Posterior vena cava (tissue), 2 donors: ENCODE results near the gene ITPKC. TPM values are rescaled to one million over a fixed set of nuclear protein-coding genes. Genes with fewer than 3 reads are reported as not detected.
"Not testable (repeated sequence)": the region's sequence is repeated elsewhere in the genome, so short reads cannot be mapped to it uniquely, and the experiment has no call there.

Source experiments
- DNase-seq: peaks from one replicate; pipeline ENCODE4 v3.0.0-alpha.2; 2020; ENCODE audit warnings: low spot score
- intact Hi-C, 2 donors: fragments of 100-400 bp; cut with DNase I; formaldehyde crosslinking; loops; one replicate each; pipeline versions ENCODE4 v1.14.1 to v1.14.2; 2022 to 2023
- total RNA-seq, 2 donors: library from RNA; stranded (reverse); fragmentation: NEBNext Ultra II Directional; extraction: Animal tissue kit (Norgen Biotek cat#: 25700); gene quantifications; one replicate each; pipeline ENCODE4 v1.2.1, GENCODE V29; 2021
- donor health status: DM: yes; HTN: yes; CAD: no.
- donor health status: DM: yes; HTN: yes; CAD: no.

Gene ITPKC
- total RNA-seq, 2 donors from 2014 or later, result 18.9 to 19.4 TPM

DNA sequence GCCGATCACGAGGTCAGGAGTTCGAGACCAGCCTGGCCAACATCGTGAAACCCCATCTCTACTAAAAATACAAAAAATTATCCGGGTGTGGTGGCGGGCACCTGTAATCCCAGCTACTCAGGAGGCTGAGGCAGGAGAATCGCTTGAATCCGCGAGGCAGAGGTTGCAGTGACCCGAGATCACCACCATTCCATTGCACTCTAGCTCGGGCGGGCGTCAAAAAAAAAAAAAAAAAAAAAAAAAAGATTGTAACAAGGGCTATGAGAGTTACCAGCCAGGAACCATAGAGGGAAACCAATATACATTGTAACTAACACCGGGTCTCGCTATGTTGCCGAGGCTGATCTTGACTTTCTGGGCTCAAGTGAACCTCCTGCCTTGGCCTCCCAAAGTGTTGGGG lies 15.4 kb downstream of the ITPKC start:
- DNase-seq, intact Hi-C loops: not testable (repeated sequence)

DNA sequence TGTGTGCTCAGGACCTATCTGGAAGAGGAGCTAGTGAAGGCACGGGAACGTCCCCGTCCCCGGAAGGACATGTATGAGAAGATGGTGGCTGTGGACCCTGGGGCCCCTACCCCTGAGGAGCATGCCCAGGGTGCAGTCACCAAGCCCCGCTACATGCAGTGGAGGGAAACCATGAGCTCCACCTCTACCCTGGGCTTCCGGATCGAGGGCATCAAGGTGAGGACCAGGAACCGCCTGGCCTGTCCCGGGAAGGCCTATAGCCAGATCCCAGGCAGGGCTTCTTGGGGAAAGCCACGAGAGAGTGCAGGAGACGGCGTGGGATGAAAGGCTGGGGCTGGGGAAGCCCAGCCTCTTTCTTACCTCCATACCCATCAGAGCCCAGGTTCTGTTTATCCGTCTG lies 16.2 kb downstream of the ITPKC start:
- intact Hi-C loops, result no loop called here
- DNase-seq, result no peak

DNA sequence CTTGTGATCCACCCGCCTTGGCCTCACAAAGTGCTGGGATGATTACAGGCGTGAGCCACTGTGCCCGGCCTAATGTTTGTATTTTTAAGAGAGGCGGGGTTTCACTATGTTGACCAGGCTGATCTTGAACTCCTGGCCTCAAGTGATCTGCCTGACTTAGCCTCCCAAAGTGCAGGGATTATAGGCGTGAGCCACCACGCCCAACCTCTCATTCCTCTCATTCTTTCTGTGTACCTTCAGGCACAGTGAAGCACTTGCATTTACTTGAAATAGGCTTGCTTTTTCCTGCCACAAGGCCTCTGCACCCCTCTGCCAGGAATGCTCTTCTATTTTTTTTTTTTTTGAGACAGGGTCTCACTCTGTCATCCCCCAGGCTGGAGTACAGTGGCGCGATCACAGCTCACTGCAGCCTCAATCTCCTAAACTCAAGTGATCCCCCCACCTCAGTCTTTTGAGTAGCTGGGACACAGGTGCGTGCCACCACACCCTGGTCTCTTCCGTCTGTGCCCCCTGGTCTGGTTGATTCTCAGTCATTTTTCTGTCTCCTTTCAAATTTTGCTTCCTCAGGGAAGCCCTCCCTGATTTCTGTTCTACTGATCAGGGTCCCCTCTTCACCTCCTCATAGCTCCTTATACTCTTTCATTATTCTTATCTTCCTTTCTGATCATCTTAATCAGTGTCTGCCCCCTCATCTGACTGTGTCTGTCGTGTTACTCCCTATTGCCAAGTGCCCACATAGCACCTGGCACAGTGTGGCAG lies 18.3 kb downstream of the ITPKC start:
- intact Hi-C loops, result no loop called here
- DNase-seq, result no peak

DNA sequence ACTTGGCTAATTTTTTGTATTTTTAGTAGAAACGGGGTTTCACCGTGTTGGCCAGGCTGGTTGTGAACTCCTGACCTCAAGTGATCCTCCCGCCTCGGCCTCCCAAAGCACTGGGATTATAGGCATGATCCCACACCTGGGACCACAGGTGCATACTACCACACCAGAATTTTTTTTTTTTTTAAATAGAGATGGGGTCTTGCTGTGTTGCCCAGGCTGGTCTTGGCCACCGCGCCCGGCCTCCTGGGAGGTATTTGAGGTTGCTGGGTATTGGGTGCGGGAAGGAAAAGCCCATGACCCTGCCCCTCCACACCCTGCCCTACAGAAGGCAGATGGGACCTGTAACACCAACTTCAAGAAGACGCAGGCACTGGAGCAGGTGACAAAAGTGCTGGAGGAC lies 19.7 kb downstream of the ITPKC start:
- no peak for DNase-seq
- intact Hi-C loops, result loop anchor here in 1 of 2 donors (1.0 kb wide), 1 partner anchor 35 kb away; no protein-coding TSS in a partner anchor

DNA sequence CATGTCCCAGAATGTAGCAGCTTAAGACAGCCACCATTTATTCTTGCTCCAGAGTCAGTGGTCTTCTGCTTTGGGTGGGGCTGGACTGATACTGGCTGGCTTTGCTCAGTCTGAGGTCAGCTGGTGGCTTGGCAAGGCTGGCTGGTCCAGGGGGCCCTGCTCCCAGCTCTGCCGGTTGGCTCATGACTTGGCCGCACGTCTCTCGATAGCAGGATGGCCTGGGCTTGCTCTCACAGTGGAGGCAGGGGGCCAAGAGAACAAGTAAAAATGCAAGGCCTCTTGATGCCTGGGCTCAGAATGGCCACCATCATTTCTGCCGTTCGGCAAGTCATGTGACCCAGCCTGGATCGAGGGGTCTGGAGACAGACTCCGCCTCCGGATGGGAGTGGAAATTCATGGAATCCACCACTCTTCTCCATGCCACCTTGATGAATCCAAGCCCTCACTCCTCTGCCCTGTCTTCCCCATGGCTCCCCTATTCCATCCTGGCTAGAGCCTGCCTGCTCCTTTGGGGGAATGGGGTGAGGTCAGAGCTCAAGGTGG lies 20.3 kb downstream of the ITPKC start:
- intact Hi-C loops, result no loop called here
- DNase-seq, result peak; percentile 84

DNA sequence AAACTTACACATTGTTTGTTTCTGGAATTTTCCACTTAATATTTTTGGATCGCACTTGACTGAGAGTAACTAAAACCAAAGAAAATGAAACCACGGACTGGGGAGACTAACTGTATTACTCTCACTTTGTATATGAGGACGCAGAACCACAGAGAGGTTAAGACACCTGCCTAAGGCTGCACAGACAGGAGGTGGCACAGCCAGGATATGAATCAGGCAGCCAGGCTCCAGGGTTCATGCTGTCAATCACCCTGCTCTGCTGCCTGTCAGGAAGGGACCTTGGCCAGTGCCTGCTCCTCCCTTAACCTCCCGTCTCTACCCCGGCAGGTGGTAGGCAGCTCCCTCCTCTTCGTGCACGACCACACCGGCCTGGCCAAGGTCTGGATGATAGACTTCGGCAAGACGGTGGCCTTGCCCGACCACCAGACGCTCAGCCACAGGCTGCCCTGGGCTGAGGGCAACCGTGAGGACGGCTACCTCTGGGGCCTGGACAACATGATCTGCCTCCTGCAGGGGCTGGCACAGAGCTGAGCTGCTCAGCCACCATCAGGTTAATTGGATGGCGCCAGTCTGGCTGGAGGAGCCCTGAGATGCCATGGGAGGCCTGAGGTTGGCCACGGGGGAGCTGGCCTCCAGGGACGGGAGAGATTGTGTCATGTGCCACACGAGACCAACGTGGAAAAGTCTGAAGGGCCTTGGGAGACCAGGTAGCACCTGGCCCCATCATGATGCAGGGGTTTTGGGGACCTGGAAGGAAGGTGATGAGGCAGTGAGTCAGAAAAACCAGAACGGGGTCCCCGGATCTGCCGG lies 22.3 kb downstream of the ITPKC start:
- intact Hi-C loops, result no loop called here
- DNase-seq, result no peak

DNA sequence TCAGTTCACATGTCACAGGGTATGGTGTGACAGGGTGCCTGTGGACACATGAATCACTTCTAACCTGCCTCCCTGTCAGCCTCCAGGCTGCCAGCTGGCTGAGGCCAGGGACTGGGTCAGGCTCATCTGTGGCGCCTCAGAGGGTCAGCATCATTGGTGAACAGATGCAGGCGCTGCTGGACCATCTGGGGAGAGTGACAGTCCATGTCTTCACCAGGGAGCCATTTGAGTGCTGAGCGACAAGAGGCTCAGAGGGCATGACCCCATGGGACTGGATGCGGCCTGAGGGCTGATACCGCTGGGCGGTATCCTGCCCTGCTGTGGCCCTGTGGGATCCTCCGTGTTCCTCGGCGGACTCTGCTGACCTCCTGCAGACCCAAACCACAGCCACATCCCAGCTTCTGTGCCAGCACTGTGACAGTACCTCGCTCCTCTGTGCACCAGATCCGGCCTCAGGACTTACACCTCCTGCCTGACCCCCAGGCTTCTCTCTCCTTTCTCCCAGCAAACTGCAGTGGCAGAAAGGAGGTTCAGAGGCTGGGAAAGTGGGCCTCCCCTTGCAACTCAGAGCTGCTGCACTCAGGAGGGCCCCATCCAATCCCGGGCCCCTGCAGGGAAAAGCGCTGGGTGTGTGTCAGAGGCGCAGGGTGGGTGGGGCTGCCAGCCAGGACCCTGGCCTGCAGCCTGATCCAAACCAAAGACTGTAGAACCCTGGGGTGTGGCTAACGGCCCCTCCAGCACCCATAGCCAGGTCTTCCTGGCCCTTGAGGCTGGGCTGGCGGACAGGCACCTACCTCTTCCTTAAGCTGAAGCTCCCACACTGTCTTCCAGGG lies 23.2 kb downstream of the ITPKC start:
- DNase-seq, result no peak
- intact Hi-C loops, result no loop called here

DNA sequence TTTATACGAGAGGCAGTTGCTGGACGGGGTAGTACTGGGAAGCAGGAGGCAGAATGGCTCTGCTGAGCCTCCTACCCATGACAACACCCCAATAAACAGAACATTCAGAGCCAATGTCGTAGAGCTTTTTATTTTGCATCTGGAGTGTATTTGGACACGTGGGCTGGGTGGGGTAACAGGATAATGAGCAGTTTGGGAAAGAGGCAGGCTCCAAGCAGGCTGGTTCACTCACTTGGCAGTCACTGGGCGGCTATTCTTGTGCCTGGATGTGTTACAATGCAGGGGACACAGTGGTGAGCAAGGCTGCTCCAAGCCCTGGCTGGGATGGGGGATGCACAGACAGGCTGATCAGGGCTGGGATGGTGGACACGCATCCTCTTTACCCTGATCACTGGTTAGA lies 23.8 kb downstream of the ITPKC start:
- intact Hi-C loops, result no loop called here
- no peak for DNase-seq

DNA sequence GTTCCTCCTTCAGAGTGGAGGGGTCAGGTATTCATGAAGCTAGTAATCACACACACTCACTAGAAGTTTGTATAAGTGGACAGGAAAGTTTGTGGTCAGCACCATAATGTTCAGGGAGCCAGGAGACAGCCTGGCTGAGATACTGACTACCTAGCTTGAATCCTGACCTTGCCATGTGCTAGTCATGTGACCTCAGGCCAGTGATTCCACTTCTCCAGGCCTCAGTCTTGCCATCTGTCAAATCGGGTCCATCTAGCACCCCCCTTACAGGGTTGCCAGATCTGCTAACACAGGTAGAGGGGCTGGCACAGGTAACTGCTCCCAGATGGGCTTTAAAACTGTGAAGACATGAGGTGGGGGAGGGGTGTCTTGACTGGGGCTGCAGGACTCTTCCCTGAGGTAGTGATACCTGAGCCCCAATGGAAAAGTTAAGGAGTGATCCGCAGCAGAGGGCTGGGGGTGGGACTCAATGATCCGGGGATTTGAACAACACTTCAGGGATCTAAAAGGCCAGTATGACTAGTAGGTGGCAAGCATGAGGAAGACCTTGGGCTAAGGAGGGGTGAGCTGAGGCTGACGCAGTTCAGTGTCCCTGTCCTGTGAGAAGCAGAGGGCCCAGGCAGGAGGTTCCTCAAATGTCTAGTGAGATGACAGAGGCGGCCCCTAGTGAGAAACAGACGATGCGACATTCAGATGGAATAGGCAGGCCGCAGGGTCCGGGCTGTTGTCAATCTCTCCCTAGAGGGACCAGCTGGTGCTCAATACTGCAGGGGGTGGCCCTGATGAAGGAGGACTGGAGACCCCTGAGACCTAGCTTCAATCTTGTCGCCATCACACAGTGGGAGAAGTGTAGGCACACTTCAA lies 24.8 kb downstream of the ITPKC start:
- no peak for DNase-seq
- intact Hi-C loops, result no loop called here

DNA sequence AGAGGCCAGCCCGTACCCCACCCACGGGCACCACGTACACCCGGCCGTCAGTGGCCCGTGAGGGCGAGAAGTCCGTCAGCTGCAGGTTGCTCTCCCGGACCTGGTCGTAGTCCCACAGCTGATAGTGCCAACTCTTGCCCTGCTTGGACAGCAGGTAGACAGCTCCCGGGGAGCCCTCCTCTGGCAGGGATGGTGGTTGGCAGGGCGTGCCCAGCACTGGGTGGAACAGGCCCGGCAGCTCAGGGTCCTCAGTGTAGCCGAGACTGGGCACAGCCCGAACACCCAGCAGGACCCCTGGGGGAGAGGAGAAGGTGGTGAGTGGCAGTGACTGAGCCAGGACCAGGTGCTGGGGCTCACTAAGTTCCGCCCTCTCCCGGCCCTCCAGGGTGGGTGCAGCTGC lies 25.6 kb downstream of the ITPKC start:
- no peak for DNase-seq
- intact Hi-C loops, result no loop called here

DNA sequence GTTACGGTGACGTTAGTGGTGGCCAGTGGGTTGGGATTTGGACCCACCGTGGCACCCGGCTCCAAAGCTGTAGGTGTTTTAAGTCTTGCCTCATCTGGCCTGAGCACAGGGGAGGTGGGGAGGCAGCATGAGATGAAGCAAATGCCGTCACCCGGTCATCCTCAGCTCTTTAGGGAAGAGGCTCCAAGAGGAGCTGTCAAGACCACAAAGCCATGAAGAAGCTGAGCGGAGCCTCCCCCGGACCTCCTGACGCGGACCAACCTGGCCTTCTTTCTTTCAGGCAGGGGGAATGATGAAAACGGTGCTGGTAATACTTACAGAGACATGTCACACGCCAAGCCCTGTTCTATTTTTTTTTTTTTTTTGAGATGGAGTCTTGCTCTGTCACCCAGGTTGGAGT lies 26.0 kb downstream of the ITPKC start:
- intact Hi-C loops, result loop anchor here in 1 of 2 donors (1.0 kb wide), 1 partner anchor 70 kb away; no protein-coding TSS in a partner anchor

DNA sequence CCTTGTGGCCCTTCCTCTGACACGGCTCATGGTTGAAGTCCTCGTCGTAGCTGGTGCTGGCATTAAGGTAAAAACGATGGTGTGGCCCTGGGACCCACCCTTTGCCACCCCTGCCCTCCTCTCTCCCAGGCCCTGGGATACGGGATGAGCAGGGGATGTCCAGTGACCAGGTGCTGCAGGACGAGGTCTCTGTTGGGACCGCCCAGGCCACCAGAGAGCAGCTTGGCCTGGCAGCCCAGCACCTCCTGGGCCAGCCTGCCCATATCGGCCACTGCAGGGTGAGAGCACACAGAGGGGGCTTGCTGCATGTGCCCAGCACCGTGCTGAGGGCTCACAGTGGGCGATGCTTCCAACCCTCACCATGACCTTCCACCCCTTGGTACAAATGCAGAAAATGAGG lies 27.0 kb downstream of the ITPKC start:
- DNase-seq, result no peak
- intact Hi-C loops, result loop anchor here in 1 of 2 donors (1.0 kb wide), 1 partner anchor 69 kb away; no protein-coding TSS in a partner anchor

More for the DNA sequence above, 26.0 kb downstream of the ITPKC start:
- no peak for DNase-seq

DNA sequence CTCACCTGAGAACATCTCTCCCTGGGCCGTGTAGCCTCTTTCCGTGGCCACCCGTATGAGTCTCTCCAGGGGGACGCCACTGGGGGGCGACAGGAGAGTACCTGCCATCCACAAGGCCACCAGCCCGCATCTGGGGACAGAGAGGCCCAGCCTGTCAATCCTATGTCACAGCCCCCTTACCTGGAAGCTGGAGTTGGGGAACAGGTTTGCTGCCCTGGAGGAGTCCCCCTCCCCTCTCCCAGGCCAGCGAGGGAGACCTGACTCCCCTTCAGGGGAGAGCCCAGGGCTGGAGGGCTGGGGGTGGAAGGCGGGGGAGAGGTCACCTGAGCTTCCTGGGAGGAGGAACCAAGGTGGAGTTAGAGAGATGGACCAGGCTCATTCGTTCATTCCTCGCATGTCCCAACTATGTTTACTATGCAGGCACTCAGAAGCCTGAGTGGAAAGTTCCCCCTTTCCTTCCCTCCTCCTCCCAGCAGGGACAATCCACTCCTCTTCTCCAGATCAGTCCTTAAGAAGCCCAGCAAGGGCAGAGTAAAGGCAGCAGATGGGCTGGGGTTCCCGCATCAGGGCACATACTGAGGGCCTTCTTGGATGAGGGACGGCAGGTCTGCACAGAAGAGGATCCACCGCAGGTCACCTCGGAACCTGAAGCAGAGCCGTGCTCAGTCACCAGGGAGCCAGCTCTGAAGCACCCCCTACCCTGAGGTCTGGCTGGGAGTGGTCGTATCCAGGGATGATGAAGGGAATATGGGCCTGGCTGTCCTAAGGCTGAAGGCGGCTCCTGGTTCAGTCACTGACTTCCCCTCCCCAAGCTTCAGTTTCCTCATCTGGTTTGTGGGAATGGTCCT lies 27.9 kb downstream of the ITPKC start:
- no peak for DNase-seq
- intact Hi-C loops, result no loop called here

DNA sequence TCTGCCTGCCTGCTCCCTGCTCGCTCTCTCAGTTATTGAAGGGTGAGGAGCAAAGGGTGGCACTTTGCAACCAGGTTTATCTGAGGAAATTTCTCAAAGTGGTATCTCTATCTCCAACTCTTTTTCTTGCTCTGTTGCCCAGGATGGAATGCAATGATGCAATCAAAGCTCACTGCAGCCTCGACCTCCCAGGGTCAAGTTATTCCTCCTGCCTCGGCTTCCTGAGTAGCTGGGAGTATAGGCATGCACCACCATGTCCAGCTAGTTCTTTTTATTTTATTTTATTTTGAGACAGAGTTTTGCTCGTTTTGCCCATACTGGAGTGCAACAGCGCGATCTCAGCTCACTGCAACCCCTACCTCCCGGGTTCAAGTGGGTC lies 28.5 kb downstream of the ITPKC start:
- intact Hi-C loops, result no loop called here
- no peak for DNase-seq

DNA sequence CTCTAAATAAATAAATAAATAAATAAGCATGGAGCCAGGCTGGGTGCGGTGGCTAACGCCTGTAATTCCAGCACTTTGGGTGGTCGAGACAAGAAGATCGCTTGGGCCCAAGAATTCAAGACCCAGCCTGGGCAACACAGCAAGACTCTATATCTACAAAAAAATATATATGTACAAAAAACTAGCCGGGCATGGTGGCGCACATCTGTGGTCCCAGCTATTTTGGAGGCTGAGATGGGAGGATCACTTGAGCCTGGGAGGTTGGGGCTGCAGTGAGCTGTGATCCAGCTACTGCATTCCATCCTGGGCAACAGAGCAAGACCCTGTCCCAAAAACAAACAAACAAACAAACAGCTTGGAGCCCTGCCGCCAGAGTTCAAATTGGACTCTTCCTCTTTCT lies 30.6 kb downstream of the ITPKC start:
- no peak for DNase-seq

DNA sequence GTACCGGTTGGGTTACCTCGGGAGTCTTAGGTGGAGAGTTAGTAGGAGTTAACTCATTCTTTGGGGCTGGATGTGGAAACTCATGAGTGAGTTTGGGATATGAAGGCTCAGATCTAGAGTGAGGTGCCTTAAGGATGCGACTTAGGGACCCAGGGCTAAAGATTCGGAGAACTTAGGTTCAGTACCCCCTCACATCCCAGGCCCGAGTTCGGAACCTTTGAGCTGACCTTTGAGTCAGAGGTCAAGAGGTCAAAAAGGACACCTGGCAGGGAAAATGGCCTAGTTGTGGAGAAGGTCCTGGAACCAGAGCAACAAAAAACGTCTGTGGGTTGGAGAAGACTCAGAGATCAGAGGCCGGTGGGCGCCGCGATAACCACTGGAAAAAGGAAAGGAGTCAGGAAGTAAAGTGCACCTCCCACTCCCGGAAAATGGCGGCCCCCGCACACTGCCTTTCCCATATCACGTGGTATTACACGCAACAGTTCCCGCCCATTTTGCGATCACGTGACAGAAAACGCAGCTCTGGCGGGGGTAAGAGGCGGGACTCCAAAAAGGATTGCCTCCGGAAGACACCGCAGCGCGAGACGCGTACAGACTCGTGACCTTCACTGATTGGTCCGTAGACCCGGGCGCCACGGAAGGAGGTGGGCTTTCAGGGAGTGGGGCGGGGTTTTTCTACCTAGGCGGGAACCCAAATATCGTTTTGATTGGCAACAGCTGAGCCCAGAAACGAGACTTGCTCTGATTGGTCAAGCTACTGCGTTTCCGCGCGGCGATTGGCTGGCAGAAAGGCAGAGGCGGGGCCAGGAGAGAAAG lies 33.4 kb downstream of the ITPKC start, which contains the start of gene ACTMAP:
Gene ACTMAP (minus strand): TSS at position 420 of the 816 bp plus-strand sequence. CDS start 674 bp downstream, outside the sequence.
- intact Hi-C loops, result loop anchor here in 1 of 2 donors (5.0 kb wide), 1 partner anchor 33 kb away; the partner anchor contains the start of genes COQ8B and ITPKC
- DNase-seq, result peak; percentile 100

More for the DNA sequence above, 30.6 kb downstream of the ITPKC start:
- intact Hi-C loops, result no loop called here
